K562 (cell line): ENCODE measurements around the gene ROBO2. TPM values are rescaled to one million over a fixed set of nuclear protein-coding genes. Genes with fewer than 3 reads are reported as not detected.

Source experiments
- ATAC-seq: fragments of 200-7000 bp; cut with Tn5 transposase; 3 replicates; pipeline ENCODE4 v1.9.1; 2020; ENCODE audit warnings: moderate library complexity
- BruUV-seq: library from RNA; stranded (reverse); fragments of 400-500 nt; replicated peaks from 2 replicates; lab custom pipeline; 2021; lab: Mats Ljungman, UMichigan
- CTCF ChIA-PET: fragments of 300-600 bp; formaldehyde crosslinking; extraction: SDS; loops from one replicate; lab custom pipeline; 2021; ENCODE audit warnings: low intra/inter-chr PET ratio; lab: Yijun Ruan, JAX
- POLR2A ChIA-PET: fragments of 300-600, 350-650 bp; sonication (Branson Sonifier 250); formaldehyde crosslinking; extraction: SDS; loops from one replicate; lab custom pipeline; 2021; ENCODE audit warnings: antibody characterized with exemption, inconsistent platforms; lab: Yijun Ruan, JAX
- DNase-seq, 4 experiments: peaks; one replicate each; pipeline versions ENCODE4 v3.0.0 to v3.0.0-alpha.2; 2011 to 2018; ENCODE audit warnings: low spot score in 3 of 4, mixed read lengths in 3 of 4; ENCODE audit errors: extremely low read depth in 1 of 4
- FAIRE-seq: peaks from 2 replicates; lab custom pipeline; 2011; peaks lifted over from hg19 to GRCh38; lab: Jason Lieb, UNC
- H2AFZ ChIP-seq: 2 replicates; pipeline ENCODE4 v1.6.0; 2011; ENCODE audit warnings: low read depth, low read length, control low read depth, inconsistent platforms
- H3K27ac ChIP-seq: fragments of 200-600 bp; 3 replicates; pipeline ENCODE4 v1.8.0; 2011; ENCODE audit warnings: low read depth, mild to moderate bottlenecking, control low read depth, inconsistent platforms, low read length, moderate library complexity, mixed read lengths; ENCODE audit errors: extremely low read depth
- H3K27me3 ChIP-seq, 2 experiments: fragments of 300-600 bp in 1 of 2; 2 replicates in 1 of 2; 3 replicates in 1 of 2; pipeline versions ENCODE4 v1.6.0 to v1.8.0; 2011; ENCODE audit warnings: inconsistent platforms in 2 of 2, low read length in 2 of 2, mild to moderate bottlenecking in 1 of 2, mixed read lengths in 1 of 2, moderate library complexity in 1 of 2; ENCODE audit not compliant: control insufficient read depth in 2 of 2, insufficient read depth in 2 of 2
- H3K36me3 ChIP-seq: fragments of 300-600 bp; 3 replicates; pipeline ENCODE4 v1.8.0; 2011; ENCODE audit warnings: mild to moderate bottlenecking, low read length, inconsistent platforms; ENCODE audit not compliant: control insufficient read depth, insufficient read depth
- H3K4me1 ChIP-seq, 2 experiments: fragments of 200-600 bp in 1 of 2; replicated peaks in 1 of 2; 2 replicates in 1 of 2; 3 replicates in 1 of 2; pipeline versions ENCODE4 v1.5.1 to v1.8.0; 2011; ENCODE audit warnings: inconsistent platforms in 2 of 2, low read length in 2 of 2, mild to moderate bottlenecking in 1 of 2, mixed read lengths in 1 of 2, moderate library complexity in 1 of 2; ENCODE audit not compliant: control insufficient read depth in 2 of 2, insufficient read depth in 2 of 2
- H3K4me2 ChIP-seq: 2 replicates; pipeline ENCODE4 v1.6.1; 2011; ENCODE audit warnings: low read length, control low read depth, inconsistent platforms, mixed read lengths; ENCODE audit not compliant: insufficient read depth
- H3K4me3 ChIP-seq: fragments of 200-600 bp; sonication (generic), shearing (Covaris generic); 2 replicates; pipeline ENCODE4 v1.5.1; 2016; ENCODE audit warnings: control low read depth, inconsistent platforms
- H3K79me2 ChIP-seq: fragments of 200-600 bp; 3 replicates; pipeline ENCODE4 v1.8.0; 2011; ENCODE audit warnings: low read length, inconsistent platforms; ENCODE audit not compliant: control insufficient read depth, insufficient read depth
- H3K9ac ChIP-seq, 2 experiments: 2 replicates each; pipeline versions ENCODE4 v1.6.0 to v1.6.1; 2011; ENCODE audit warnings: low read depth in 2 of 2, low read length in 2 of 2, control low read depth in 1 of 2, inconsistent platforms in 1 of 2, mild to moderate bottlenecking in 1 of 2, mixed read lengths in 1 of 2; ENCODE audit not compliant: insufficient read depth in 1 of 2
- H3K9me1 ChIP-seq: one replicate; pipeline ENCODE4 v1.6.0; 2011; ENCODE audit warnings: inconsistent platforms, mild to moderate bottlenecking, low read length, moderate library complexity; ENCODE audit not compliant: control insufficient read depth, insufficient read depth
- H3K9me3 ChIP-seq: replicated peaks from 2 replicates; pipeline ENCODE4 v1.5.1; 2011; ENCODE audit warnings: low read depth, low read length, inconsistent platforms; ENCODE audit not compliant: control insufficient read depth, insufficient read depth
- H4K20me1 ChIP-seq: replicated peaks from 2 replicates; pipeline ENCODE4 v1.6.1; 2011; ENCODE audit warnings: low read length, inconsistent platforms, mixed read lengths; ENCODE audit not compliant: control insufficient read depth, insufficient read depth
- ARID2 ChIP-seq: fragments of 450-650 bp; IDR thresholded peaks from 2 replicates; pipeline ENCODE4 v1.6.1; 2017; ENCODE audit warnings: antibody characterized with exemption, mild to moderate bottlenecking
- CBFA2T3 ChIP-seq: fragments of 450-650 bp; IDR thresholded peaks from 2 replicates; pipeline ENCODE4 v1.6.1; 2017
- CREB1 ChIP-seq, 2 experiments: sonication (generic) in 1 of 2; formaldehyde crosslinking in 1 of 2; IDR thresholded peaks; 2 replicates each; pipeline versions ENCODE4 v1.6.1 to v1.8.0; 2012 to 2022; ENCODE audit warnings: inconsistent platforms in 1 of 2, mild to moderate bottlenecking in 1 of 2, missing genetic modification reagents in 1 of 2, moderate library complexity in 1 of 2
- HES1 ChIP-seq: fragments of 450-650 bp; IDR thresholded peaks from 2 replicates; pipeline ENCODE4 v1.6.1; 2016; ENCODE audit warnings: low read depth, mild to moderate bottlenecking, moderate library complexity
- ILF3 ChIP-seq: fragments of 450-650 bp; IDR thresholded peaks from 2 replicates; pipeline ENCODE4 v1.6.1; 2018; ENCODE audit warnings: antibody characterized with exemption, mild to moderate bottlenecking, moderate library complexity, borderline replicate concordance
- KDM4B ChIP-seq, 2 experiments: fragments of 450-650 bp in 1 of 2; sonication (generic) in 1 of 2; IDR thresholded peaks; 2 replicates each; pipeline ENCODE4 v1.6.1; 2016 to 2017; ENCODE audit warnings: borderline replicate concordance in 2 of 2, antibody characterized with exemption in 1 of 2, low read depth in 1 of 2, mild to moderate bottlenecking in 1 of 2
- MYC ChIP-seq, 2 experiments: fragments of 250-450 bp in 1 of 2; sonication (Bioruptor Pico) in 1 of 2; IDR thresholded peaks; 2 replicates each; pipeline versions ENCODE4 v1.5.1 to v1.6.1; 2012 to 2021; ENCODE audit warnings: low read depth in 2 of 2, borderline replicate concordance in 1 of 2, improper control_type of control experiment in 1 of 2, low read length in 1 of 2, mild to moderate bottlenecking in 1 of 2, moderate library complexity in 1 of 2
- NFE2 ChIP-seq: IDR thresholded peaks from 2 replicates; pipeline ENCODE4 v1.6.1; 2014; ENCODE audit warnings: antibody characterized with exemption, low read depth
- NR4A1 ChIP-seq, 2 experiments: fragments of 250-450 bp in 1 of 2; fragments of 450-650 bp in 1 of 2; sonication (Bioruptor Pico) in 1 of 2; IDR thresholded peaks; 2 replicates each; pipeline versions ENCODE4 v1.4.0 to v1.6.1; 2016 to 2020; ENCODE audit warnings: mild to moderate bottlenecking in 2 of 2, missing compliant biosample characterization in 1 of 2, missing genetic modification characterization in 1 of 2, moderate library complexity in 1 of 2
- POLR2AphosphoS2 ChIP-seq: IDR thresholded peaks from 2 replicates; pipeline ENCODE4 v1.6.1; 2012; ENCODE audit warnings: low read length, improper control_type of control experiment
- PRPF4 ChIP-seq: fragments of 200-400 bp; formaldehyde crosslinking; IDR thresholded peaks from one replicate; pipeline ENCODE4 v1.6.1; 2017; ENCODE audit warnings: low read length, low read depth, mild to moderate bottlenecking; ENCODE audit not compliant: insufficient read depth, poor library complexity, severe bottlenecking
- RBM14 ChIP-seq: fragments of 200-400 bp; formaldehyde crosslinking; IDR thresholded peaks from 2 replicates; pipeline ENCODE4 v1.6.1; 2018; ENCODE audit warnings: low read depth, mild to moderate bottlenecking, low read length, moderate library complexity, borderline replicate concordance; ENCODE audit not compliant: insufficient read depth
- SMARCA5 ChIP-seq: fragments of 450-650 bp; IDR thresholded peaks from 2 replicates; pipeline ENCODE4 v1.6.1; 2016
- SREBF1 ChIP-seq: fragments of 150-350 bp; IDR thresholded peaks from 2 replicates; pipeline ENCODE4 v1.6.1; 2014; ENCODE audit warnings: antibody characterized with exemption, low read depth, low read length, borderline replicate concordance
- TRIM24 ChIP-seq, 2 experiments: fragments of 450-650 bp; IDR thresholded peaks; 2 replicates each; pipeline ENCODE4 v1.6.1; 2016
- ZFP1 ChIP-seq: fragments of 450-650 bp; formaldehyde crosslinking; IDR thresholded peaks from 2 replicates; pipeline ENCODE4 v1.4.0; 2020; ENCODE audit warnings: mild to moderate bottlenecking, mixed read lengths
- ZNF324 ChIP-seq: fragments of 250-450 bp; sonication (Bioruptor Pico); IDR thresholded peaks from 2 replicates; pipeline ENCODE4 v1.4.0; 2020; ENCODE audit warnings: mild to moderate bottlenecking
- ZNF764 ChIP-seq: fragments of 250-450 bp; sonication (Bioruptor Pico); IDR thresholded peaks from 2 replicates; pipeline ENCODE4 v1.4.0; 2020; ENCODE audit warnings: low read depth, mild to moderate bottlenecking, moderate library complexity
- in situ Hi-C: fragments of 300-500 bp; cut with MboI; formaldehyde crosslinking; loops from 4 replicates; pipeline ENCODE4 v1.15.0; 2018; ENCODE audit warnings: inconsistent platforms, mixed read lengths
- intact Hi-C: fragments of 100-400 bp; cut with micrococcal nuclease; formaldehyde crosslinking; loops from 2 replicates; pipeline ENCODE4 v1.14.2; 2022
- polyA plus RNA-seq, 8 experiments: library from polyadenylated mRNA; depleted of rRNA in 4 of 8; stranded (reverse) in 5 of 8; unstranded in 3 of 8; fragments of >200 nt; fragmentation: Nextera tagmentation in 2 of 8; fragmentation: Illumina TruSeq in 1 of 8; extraction: Ambion mirVana in 2 of 8; extraction: Trizol in 1 of 8; gene quantifications; 2 replicates each; pipeline versions ENCODE4 v1.2.1 to v1.2.3, GENCODE V29; 2011 to 2014; ENCODE audit warnings: inconsistent platforms in 1 of 8, missing spikeins in 1 of 8
- total RNA-seq, 7 experiments: library from RNA; depleted of rRNA in 6 of 7; stranded (reverse); fragments of >200 nt in 6 of 7; fragmentation: Illumina TruSeq in 2 of 7; extraction: Trizol in 2 of 7; gene quantifications; 2 replicates each; pipeline versions ENCODE4 v1.2.1 to v1.2.3, GENCODE V29; 2011 to 2021; ENCODE audit warnings: low replicate concordance in 1 of 7
- TF ChIP-seq, protein P1 (sequence below), 2 experiments: IDR thresholded peaks in 1 of 2; conservative IDR thresholded peaks in 1 of 2; 2 replicates each; pipeline ENCODE4 v1.6.1; 2016; ENCODE audit warnings: low read depth in 2 of 2, mild to moderate bottlenecking in 1 of 2, missing compliant biosample characterization in 1 of 2, missing genetic modification characterization in 1 of 2, moderate library complexity in 1 of 2

Gene ROBO2
- total and polyA plus RNA-seq, 9 of the 15 experiments (the other 6 are each of a cell fraction or from before 2014, with no cell fraction given), result 0.84 to 3.0 (median 1.7) TPM

DNA sequence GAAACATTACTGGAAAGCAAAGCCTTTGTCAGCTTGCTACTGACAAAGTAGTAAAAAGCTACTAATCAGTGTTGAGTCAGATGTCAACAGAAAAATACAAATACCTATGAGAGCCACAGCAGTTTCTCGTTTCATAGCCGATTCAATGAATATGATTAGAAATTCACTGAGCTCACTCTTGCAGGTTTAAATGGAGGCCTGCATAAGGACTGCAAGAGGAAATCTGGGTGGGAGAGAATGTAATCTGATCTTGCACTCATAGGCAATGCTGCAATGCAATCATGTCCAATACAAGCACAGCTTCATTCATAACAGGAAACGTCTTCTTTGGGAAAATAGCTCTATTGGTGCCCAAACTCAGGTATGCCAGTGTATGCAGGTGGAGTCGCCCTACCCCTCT lies 608.8 kb downstream of the ROBO2 start (continued):
- TF ChIP-seq CREB1 (IDR thresholded peaks at IDR 0.05), result no peak
- TF ChIP-seq CREB1 (CRISPR knock-in tag; IDR thresholded peaks at IDR 0.05), result no peak
- TF ChIP-seq PRPF4, result no peak
- no peak for TF ChIP-seq KDM4B (IDR thresholded peaks at IDR 0.05; ENCODE audit: borderline replicate concordance in 2 of 2, low read depth in 1 of 2)

DNA sequence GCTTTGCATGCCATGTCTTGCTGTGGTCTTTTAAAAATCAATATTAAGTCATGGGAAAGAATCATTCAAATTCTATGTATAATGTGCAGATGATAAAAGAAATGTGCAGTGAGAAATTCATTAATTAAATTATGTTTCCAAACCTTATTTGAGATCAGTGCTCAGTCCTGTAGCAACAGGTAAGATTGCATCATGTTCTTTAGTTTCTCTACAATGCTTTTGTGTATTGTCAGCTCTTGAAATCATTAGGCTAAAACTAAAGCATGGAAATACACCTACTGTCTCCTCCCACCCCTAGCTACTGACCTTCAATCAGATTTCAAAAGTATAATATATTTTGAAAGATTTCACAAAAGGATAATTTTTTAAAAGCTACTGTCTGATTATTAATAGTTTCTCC lies 612.7 kb downstream of the ROBO2 start:
- H3K4me1 ChIP-seq, result no peaks in the 10 kb centered on the region
- H3K27me3 ChIP-seq, result no peaks in the 10 kb centered on the region
- in situ Hi-C loops (no loop called here), intact Hi-C loops (no loop called here)
- no peak for DNase-seq
- CTCF ChIA-PET, result no interaction called here
- FAIRE-seq, result no peak
- no TSS peak for BruUV-seq
- H2AFZ ChIP-seq, result no peak overlapping the region
- H3K36me3 ChIP-seq, result no peaks in the 10 kb centered on the region
- H3K4me2 ChIP-seq, result no peak overlapping the region
- no peaks in the 10 kb centered on the region for H3K9me3 ChIP-seq
- no peaks in the 10 kb centered on the region for H3K79me2 ChIP-seq
- POLR2A ChIA-PET, result no interaction called here
- no peak overlapping the region for H3K9ac ChIP-seq
- no peak overlapping the region for H3K4me3 ChIP-seq
- H3K9me1 ChIP-seq, result no peaks in the 10 kb centered on the region
- no peaks in the 10 kb centered on the region for H4K20me1 ChIP-seq
- H3K27ac ChIP-seq, result no peak overlapping the region
- ATAC-seq, result no peak
- no peak for TF ChIP-seq RBM14
- no peak for TF ChIP-seq TRIM24 (IDR thresholded peaks at IDR 0.05)
- TF ChIP-seq CBFA2T3, result no peak
- TF ChIP-seq, protein P1, sequence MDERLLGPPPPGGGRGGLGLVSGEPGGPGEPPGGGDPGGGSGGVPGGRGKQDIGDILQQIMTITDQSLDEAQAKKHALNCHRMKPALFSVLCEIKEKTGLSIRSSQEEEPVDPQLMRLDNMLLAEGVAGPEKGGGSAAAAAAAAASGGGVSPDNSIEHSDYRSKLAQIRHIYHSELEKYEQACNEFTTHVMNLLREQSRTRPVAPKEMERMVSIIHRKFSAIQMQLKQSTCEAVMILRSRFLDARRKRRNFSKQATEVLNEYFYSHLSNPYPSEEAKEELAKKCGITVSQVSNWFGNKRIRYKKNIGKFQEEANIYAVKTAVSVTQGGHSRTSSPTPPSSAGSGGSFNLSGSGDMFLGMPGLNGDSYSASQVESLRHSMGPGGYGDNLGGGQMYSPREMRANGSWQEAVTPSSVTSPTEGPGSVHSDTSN (CRISPR knock-in tag; IDR thresholded peaks at IDR 0.05; ENCODE audit: low read depth), result no peak
- TF ChIP-seq, protein P1 (tag; conservative IDR thresholded peaks at IDR 0.05; ENCODE audit: low read depth), result no peak
- no peak for TF ChIP-seq ZFP1 (CRISPR knock-in tag)
- TF ChIP-seq NR4A1 (CRISPR knock-in tag; IDR thresholded peaks at IDR 0.05), result no peak
- no peak for TF ChIP-seq NR4A1 (tag; IDR thresholded peaks at IDR 0.05)
- no peak for TF ChIP-seq ZNF324 (CRISPR knock-in tag)
- no peak for TF ChIP-seq ARID2
- TF ChIP-seq HES1, result no peak
- no peak for TF ChIP-seq MYC (IDR thresholded peaks at IDR 0.05; ENCODE audit: low read depth, low read length)
- no peak for TF ChIP-seq MYC (CRISPR knock-in tag; IDR thresholded peaks at IDR 0.05; ENCODE audit: borderline replicate concordance, low read depth)
- no peak for TF ChIP-seq SMARCA5
- TF ChIP-seq ILF3, result no peak
- TF ChIP-seq ZNF764 (CRISPR knock-in tag), result no peak
- no peak for TF ChIP-seq NFE2
- TF ChIP-seq SREBF1, result no peak
- no peak for TF ChIP-seq POLR2AphosphoS2
